Measurements from ENCODE around the gene HAND2. TPM values are rescaled to one million over a fixed set of nuclear protein-coding genes. Genes with fewer than 3 reads are reported as not detected.

The HAND2 gene
- total RNA-seq, 1 experiment from 2014 or later: 2.2 TPM

DNA sequence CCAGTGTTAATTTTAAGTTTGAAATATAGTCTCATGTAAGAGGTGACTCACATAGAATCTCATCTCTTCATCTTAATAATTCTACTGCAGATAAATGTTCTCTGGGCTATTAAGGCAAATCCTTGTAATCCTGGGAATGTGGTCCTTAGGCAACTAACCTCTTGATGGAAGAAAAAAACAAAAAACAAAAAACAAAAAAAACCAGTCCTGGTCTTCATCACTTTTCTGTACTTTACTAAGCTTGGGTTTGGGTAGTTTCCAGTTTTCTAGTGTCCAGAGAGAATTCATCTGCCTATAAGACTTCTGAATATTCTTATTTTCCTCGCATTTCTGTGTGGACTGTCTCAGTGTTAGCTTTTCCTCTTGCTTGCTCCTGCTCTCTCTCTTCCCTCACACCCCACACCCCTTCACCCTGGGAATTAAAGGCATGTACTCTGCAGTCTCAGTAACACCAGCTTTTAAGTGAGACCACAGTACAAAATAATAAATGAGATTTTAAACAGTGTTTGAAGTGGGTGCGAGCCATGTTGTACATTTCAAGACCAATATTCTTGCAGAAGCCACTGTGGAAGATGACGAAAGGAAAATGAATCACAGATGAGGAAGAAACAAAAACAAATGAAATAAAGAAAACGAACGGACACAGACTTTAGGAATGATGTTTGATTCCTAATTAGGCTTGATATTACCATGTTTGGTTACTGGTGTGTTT lies 51.7 kb downstream of the HAND2 start:
- no peak for DNase-seq (ENCODE audit: low read depth)

DNA sequence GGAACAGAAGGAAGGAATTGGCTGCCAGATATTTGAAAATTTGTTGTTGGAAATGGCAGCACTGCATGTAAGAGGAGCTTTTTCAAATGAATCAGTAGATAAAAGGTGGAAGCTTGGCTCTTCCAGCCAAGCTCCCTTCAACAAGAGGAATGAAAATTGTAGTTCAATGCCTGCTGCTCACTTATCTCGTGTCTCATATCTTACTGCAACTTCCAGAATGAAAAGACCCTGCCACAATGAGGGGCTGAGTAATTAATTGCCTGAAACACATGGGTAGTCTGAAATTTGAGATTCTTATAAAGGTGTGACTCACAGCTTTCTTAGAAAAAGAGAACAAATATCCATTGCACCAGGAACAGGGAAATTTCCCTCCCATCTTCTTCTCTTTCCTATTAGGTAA lies 53.0 kb downstream of the HAND2 start:
- DNase-seq (ENCODE audit: low read depth): peak; percentile 25

Other genes starting within 250 kb of the HAND2 start
- gene HMGB2, start 195.9 kb downstream of the HAND2 start, total RNA-seq (2014; rRNA removed; shearing (Covaris generic)): 170 and 222 TPM in 2 replicates
- gene SAP30, start 159.3 kb downstream of the HAND2 start, total RNA-seq (2014; rRNA removed; shearing (Covaris generic)): 26.3 and 27.1 TPM in 2 replicates
- not detected in 2 replicates for gene SCRG1, start 131.1 kb downstream of the HAND2 start, total RNA-seq (2014; rRNA removed; shearing (Covaris generic))